ENCODE measurements around the gene PTPN2. TPM values are rescaled to one million over a fixed set of nuclear protein-coding genes. Genes with fewer than 3 reads are reported as not detected.
A peak's percentile ranks its signal among the peaks of the same experiment; 100 is the strongest.

The PTPN2 gene
- total and polyA plus RNA-seq, 11 donors, result 7.5 to 33.1 (median 11.5) TPM

DNA sequence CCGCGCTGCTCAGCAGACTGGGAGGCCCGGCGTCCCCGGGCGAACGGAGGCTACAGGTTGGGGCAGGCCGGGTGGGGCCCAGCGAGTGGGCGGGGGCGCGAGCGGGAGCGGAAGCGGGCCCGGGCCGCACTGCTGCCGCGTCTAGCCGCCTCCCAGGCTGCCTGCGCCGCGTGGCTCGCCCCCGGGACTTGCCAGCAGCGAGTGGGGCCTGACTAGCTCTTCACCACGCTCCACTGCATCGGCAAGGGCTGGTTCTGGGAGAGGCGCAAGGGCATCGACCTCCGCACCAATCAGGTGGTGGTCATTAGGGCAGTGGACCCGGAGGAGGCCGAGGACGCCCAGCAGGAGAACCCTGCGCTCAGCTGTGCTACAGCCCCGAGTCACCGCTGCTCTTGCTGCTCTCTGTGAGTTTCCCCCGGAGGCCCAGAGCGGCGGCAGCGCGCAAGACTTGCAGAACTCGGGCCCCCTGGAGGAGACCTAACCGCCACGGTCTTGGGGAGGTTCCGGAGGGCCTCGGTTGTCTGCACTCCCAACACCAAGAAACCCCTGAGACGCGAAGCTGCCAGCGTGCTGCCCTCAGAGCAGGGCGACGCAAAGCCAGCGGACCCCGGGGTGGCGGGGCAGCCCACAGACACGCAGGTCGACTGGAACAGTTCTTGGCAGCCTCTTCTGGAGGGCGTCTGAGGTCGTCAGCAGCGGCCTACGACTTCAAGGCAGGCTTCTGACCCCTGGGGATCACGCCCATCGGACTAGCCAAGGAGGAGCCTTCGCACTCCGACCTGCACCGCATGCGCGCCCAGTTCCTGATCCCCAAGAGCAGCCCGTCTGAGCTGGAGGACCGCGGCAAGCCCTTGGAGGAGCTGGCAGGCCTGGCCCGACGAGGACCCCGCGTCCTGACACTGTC lies 27.2 kb upstream of the PTPN2 start:
- peak overlapping the region; percentile 7 to 54 (median 40) for H3K4me3 ChIP-seq
- WGBS, 4 donors, result 9 to 18% (median 14%) methylated on average over 32 to 75 of the region's 75 CpGs
- DNase-seq, result peak in 4 of 5 donors; percentile 29 to 73 (median 38)
- H3K9me3 ChIP-seq, result peaks cover 0 to 14% (median 0%) of the 10 kb centered on the region in 12 donors
- peak overlapping the region in 1 of 12 donors; percentile 1 for H3K27ac ChIP-seq
- TF ChIP-seq, protein P1, sequence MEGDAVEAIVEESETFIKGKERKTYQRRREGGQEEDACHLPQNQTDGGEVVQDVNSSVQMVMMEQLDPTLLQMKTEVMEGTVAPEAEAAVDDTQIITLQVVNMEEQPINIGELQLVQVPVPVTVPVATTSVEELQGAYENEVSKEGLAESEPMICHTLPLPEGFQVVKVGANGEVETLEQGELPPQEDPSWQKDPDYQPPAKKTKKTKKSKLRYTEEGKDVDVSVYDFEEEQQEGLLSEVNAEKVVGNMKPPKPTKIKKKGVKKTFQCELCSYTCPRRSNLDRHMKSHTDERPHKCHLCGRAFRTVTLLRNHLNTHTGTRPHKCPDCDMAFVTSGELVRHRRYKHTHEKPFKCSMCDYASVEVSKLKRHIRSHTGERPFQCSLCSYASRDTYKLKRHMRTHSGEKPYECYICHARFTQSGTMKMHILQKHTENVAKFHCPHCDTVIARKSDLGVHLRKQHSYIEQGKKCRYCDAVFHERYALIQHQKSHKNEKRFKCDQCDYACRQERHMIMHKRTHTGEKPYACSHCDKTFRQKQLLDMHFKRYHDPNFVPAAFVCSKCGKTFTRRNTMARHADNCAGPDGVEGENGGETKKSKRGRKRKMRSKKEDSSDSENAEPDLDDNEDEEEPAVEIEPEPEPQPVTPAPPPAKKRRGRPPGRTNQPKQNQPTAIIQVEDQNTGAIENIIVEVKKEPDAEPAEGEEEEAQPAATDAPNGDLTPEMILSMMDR (IDR thresholded peaks at IDR 0.05), result no peak
- TF ChIP-seq POLR2A (IDR thresholded peaks at IDR 0.05), result no peak
- H3K4me1 ChIP-seq, result peaks cover 0 to 28% (median 13%) of the 10 kb centered on the region in 12 donors
- H3K36me3 ChIP-seq, result no peaks in the 10 kb centered on the region
- peak in 3 of 4 donors; percentile 65 to 81 (median 77) for ATAC-seq
- intact Hi-C loops (cut with DNase I), result no loop called here
- H3K27me3 ChIP-seq, result peaks cover 0 to 42% (median 14%) of the 10 kb centered on the region in 9 donors

DNA sequence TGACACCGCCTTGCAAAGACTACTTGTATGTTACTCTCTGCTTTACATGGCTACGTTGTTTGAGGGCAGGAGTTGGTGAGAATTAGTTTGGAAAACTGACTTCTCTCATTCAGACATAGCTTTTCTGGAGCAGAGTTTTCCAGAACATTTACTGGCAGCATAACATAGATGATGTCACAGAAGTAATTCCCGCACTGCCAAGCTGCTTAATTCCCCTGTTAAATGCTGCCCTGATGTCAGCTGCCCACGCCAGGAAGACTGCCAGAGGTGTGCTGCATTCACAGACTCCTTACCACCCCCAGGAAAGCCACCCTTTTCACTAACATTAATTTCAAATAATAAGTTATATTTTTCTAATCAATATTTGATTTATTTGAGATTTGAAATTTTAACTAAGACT lies 24.7 kb upstream of the PTPN2 start:
- TF ChIP-seq POLR2A (IDR thresholded peaks at IDR 0.05), result no peak
- TF ChIP-seq, protein P1 (IDR thresholded peaks at IDR 0.05), result no peak
- H3K27ac ChIP-seq, result peak overlapping the region in 1 of 12 donors; percentile 74
- DNase-seq (no peak), ATAC-seq (no peak)
- WGBS, 4 donors, result 71 to 76% (median 74%) methylated on average over 4 of the region's 4 CpGs
- H3K9me3 ChIP-seq, result peaks cover 0 to 7% (median 0%) of the 10 kb centered on the region in 12 donors
- H3K4me1 ChIP-seq, result peaks cover 0 to 36% (median 14%) of the 10 kb centered on the region in 12 donors
- no peaks in the 10 kb centered on the region for H3K36me3 ChIP-seq
- H3K4me3 ChIP-seq, result no peak overlapping the region
- intact Hi-C loops (cut with DNase I), result no loop called here
- peaks cover 0 to 42% (median 14%) of the 10 kb centered on the region in 9 donors for H3K27me3 ChIP-seq

DNA sequence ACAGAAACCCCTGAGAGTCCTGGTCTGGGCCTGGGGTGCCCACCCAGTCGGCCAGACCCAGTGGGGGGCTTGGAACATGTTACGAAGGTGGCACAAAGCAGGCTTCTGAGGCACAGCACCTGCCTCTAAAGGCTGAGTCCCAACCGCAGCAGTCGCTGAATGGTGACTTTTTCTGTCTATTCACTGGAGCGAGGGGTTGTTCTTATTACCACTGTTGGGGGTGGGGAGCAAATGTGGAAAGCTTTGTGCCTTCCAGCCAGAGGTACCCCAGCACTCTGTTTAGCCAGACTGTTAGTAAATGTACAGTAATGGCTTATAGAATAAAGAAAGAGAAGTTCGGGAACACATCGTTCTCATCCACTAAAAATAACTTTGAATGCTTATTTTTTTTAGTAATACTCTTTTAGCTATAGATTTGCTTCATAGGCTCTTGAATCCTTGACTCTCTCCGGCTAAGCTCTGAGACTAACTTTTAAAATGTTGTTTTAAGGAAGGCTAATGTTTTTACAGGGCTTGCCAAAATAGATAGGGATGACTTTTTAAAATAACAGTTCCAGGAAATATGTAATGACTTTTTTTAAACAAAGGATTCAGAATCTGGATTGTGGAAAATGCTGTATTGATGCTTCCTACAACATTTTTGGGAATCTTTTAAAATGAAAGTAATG lies 23.4 kb upstream of the PTPN2 start:
- ATAC-seq, result peak in 1 of 4 donors; percentile 21
- peaks cover 0 to 39% (median 14%) of the 10 kb centered on the region in 12 donors for H3K4me1 ChIP-seq
- no peaks in the 10 kb centered on the region for H3K36me3 ChIP-seq
- H3K27ac ChIP-seq, result peak overlapping the region in 10 of 12 donors; percentile 23 to 74 (median 50)
- H3K4me3 ChIP-seq, result peak overlapping the region in 4 of 12 donors; percentile 16 to 29 (median 24)
- H3K27me3 ChIP-seq, result peaks cover 0 to 40% (median 12%) of the 10 kb centered on the region in 9 donors
- TF ChIP-seq POLR2A (IDR thresholded peaks at IDR 0.05), result no peak
- TF ChIP-seq, protein P1 (IDR thresholded peaks at IDR 0.05), result no peak
- intact Hi-C loops (cut with DNase I), result no loop called here
- WGBS, 4 donors, result 42 to 59% (median 50%) methylated on average over 8 of the region's 8 CpGs
- no peak for DNase-seq
- no peaks in the 10 kb centered on the region for H3K9me3 ChIP-seq

- Histone ChIP-seq H3K4me1 (peaks cover 0 to 39% (median 12%) of the 10 kb centered on the region in 12 donors), H3K27me3 (peaks cover 0 to 34% (median 6%) of the 10 kb centered on the region in 9 donors), H3K4me3 (peak overlapping the region in 1 of 12 donors; percentile 25), H3K27ac (peak overlapping the region in 10 of 12 donors; percentile 23 to 74 (median 50)), H3K9me3 (no peaks in the 10 kb centered on the region), H3K36me3 (no peaks in the 10 kb centered on the region)
- ATAC-seq (peak in 1 of 4 donors; percentile 20), DNase-seq (no peak)
- intact Hi-C loops (cut with DNase I), result no loop called here
- WGBS, 4 donors, result 78 to 87% (median 83%) methylated on average over 9 to 10 of the region's 10 CpGs
- no peak for TF ChIP-seq POLR2A (IDR thresholded peaks at IDR 0.05)
- TF ChIP-seq, protein P1 (IDR thresholded peaks at IDR 0.05), result no peak
Measured at GRCh38 chr18:12906773-12907172, 22.7 kb upstream of the PTPN2 start.

Measured in heart left ventricle (tissue), 16 donors.